Adrenal gland (tissue), 5 donors: ENCODE measurements around the gene CDK14.

Source experiments
- CTCF ChIP-seq, 6 experiments: fragments of 450-650 bp in 4 of 6; fragments of 200-600 bp in 2 of 6; sonication (generic) in 1 of 6; IDR thresholded peaks; 1 replicate in 5 of 6; 2 replicates in 1 of 6; pipeline versions ENCODE4 v1.5.1 to v1.8.0; 2016 to 2021; ENCODE audit warnings: antibody characterized with exemption in 6 of 6, mild to moderate bottlenecking in 2 of 6, moderate library complexity in 1 of 6
- POLR2A ChIP-seq, 2 donors: fragments of 450-650 bp; IDR thresholded peaks; one replicate each; pipeline ENCODE4 v1.6.1; 2017; ENCODE audit warnings: antibody characterized with exemption in 2 of 2, mild to moderate bottlenecking in 2 of 2, moderate library complexity in 1 of 2
- donor health status: DM: no; HTN: no; CAD: no.

GRCh38 chr7:90764848-90765570 lies 168.9 kb downstream of the CDK14 start:
- no peak for TF ChIP-seq CTCF (IDR thresholded peaks at IDR 0.05)
- no peak for TF ChIP-seq POLR2A (IDR thresholded peaks at IDR 0.05)
